ENCODE data around the gene PODN.

GRCh38 chr1:53128401-53128800 lies 66.4 kb downstream of the PODN start:
- no peak for TF ChIP-seq CTCF (IDR thresholded peaks at IDR 0.05)
- TF ChIP-seq POLR2AphosphoS5 (IDR thresholded peaks at IDR 0.05): no peak
- no peak for TF ChIP-seq POLR2A (IDR thresholded peaks at IDR 0.05)
